Keratinocyte (primary cell): ENCODE measurements around the gene SDHC. TPM values are rescaled to one million over a fixed set of nuclear protein-coding genes. Genes with fewer than 3 reads are reported as not detected.
"Not testable (repeated sequence)": the region's sequence is repeated elsewhere in the genome, so short reads cannot be mapped to it uniquely, and the experiment has no call there.

Experiments
- DNase-seq: peaks from one replicate; pipeline ENCODE4 v3.0.0-alpha.2; 2011; ENCODE audit warnings: low read depth, missing footprints, low spot score
- FAIRE-seq: peaks from 2 replicates; lab custom pipeline; 2011; peaks lifted over from hg19 to GRCh38; lab: Jason Lieb, UNC
- H2AFZ ChIP-seq: 2 replicates; pipeline ENCODE4 v1.6.0; 2012; ENCODE audit warnings: low read length, control low read depth, inconsistent platforms; ENCODE audit not compliant: control insufficient read depth
- H3K27ac ChIP-seq: 2 replicates; pipeline ENCODE4 v1.5.1; 2011; ENCODE audit warnings: low read length; ENCODE audit not compliant: control insufficient read depth, insufficient read depth
- H3K27me3 ChIP-seq: 3 replicates; pipeline ENCODE4 v1.6.0; 2011; ENCODE audit warnings: low read length; ENCODE audit not compliant: control insufficient read depth, insufficient read depth; ENCODE audit errors: extremely low read depth
- H3K36me3 ChIP-seq, 2 experiments: 2 replicates in 1 of 2; 3 replicates in 1 of 2; pipeline ENCODE4 v1.5.1; 2011; ENCODE audit warnings: low read length in 2 of 2, mild to moderate bottlenecking in 1 of 2; ENCODE audit not compliant: control insufficient read depth in 2 of 2, insufficient read depth in 2 of 2; ENCODE audit errors: extremely low read depth in 1 of 2
- H3K4me1 ChIP-seq: 3 replicates; pipeline ENCODE4 v1.5.1; 2011; ENCODE audit warnings: low read length; ENCODE audit not compliant: control insufficient read depth, insufficient read depth; ENCODE audit errors: extremely low read depth
- H3K4me2 ChIP-seq: 3 replicates; pipeline ENCODE4 v1.6.0; 2011; ENCODE audit warnings: low read depth, low read length; ENCODE audit not compliant: control insufficient read depth, insufficient read depth; ENCODE audit errors: extremely low read depth
- H3K4me3 ChIP-seq, 3 experiments: fragments of 200-600 bp in 1 of 3; sonication (generic) in 1 of 3; 2 replicates in 2 of 3; 3 replicates in 1 of 3; pipeline ENCODE4 v1.5.1; 2011 to 2016; ENCODE audit warnings: low read length in 3 of 3, mild to moderate bottlenecking in 3 of 3, control low read depth in 2 of 3, inconsistent platforms in 1 of 3, low read depth in 1 of 3, mixed read lengths in 1 of 3, mixed run types in 1 of 3, moderate library complexity in 1 of 3; ENCODE audit not compliant: control insufficient read depth in 2 of 3, insufficient read depth in 2 of 3; ENCODE audit errors: extremely low read depth in 1 of 3
- H3K79me2 ChIP-seq: 2 replicates; pipeline ENCODE4 v1.6.0; 2012; ENCODE audit warnings: low read length; ENCODE audit not compliant: control insufficient read depth, insufficient read depth
- H3K9ac ChIP-seq: 3 replicates; pipeline ENCODE4 v1.6.0; 2011; ENCODE audit warnings: low read length; ENCODE audit not compliant: control insufficient read depth, insufficient read depth; ENCODE audit errors: extremely low read depth
- H3K9me1 ChIP-seq: 3 replicates; pipeline ENCODE4 v1.6.0; 2011; ENCODE audit warnings: low read length; ENCODE audit not compliant: control insufficient read depth, insufficient read depth; ENCODE audit errors: extremely low read depth
- H3K9me3 ChIP-seq: 2 replicates; pipeline ENCODE4 v1.5.1; 2012; ENCODE audit warnings: low read depth, low read length; ENCODE audit not compliant: control insufficient read depth
- H4K20me1 ChIP-seq: 3 replicates; pipeline ENCODE4 v1.6.0; 2011; ENCODE audit warnings: low read length; ENCODE audit not compliant: control insufficient read depth, insufficient read depth; ENCODE audit errors: extremely low read depth
- CTCF ChIP-seq, 3 experiments: IDR thresholded peaks in 1 of 3; conservative IDR thresholded peaks in 1 of 3; optimal IDR thresholded peaks in 1 of 3; 2 replicates in 2 of 3; 3 replicates in 1 of 3; pipeline versions ENCODE3 to v1.5.1; 2011; ENCODE audit warnings: low read length in 3 of 3, mild to moderate bottlenecking in 3 of 3, moderate library complexity in 2 of 3, control low read depth in 1 of 3, inconsistent platforms in 1 of 3; ENCODE audit not compliant: insufficient read depth in 2 of 3; ENCODE audit errors: extremely low read depth in 1 of 3
- EZH2 ChIP-seq: IDR thresholded peaks from one replicate; pipeline ENCODE4 v1.6.1; 2012; ENCODE audit warnings: inconsistent platforms, mild to moderate bottlenecking, low read length, moderate library complexity
- dilution Hi-C: fragments of 300-500 bp; cut with MboI; formaldehyde crosslinking; loops from one replicate; pipeline ENCODE4 v1.7.0; 2020; ENCODE audit warnings: low sequenced_read_pairs; ENCODE audit not compliant: extremely low pct_ligation_motif_present
- polyA plus RNA-seq, 5 experiments: library from polyadenylated mRNA; depleted of rRNA in 3 of 5; stranded (reverse) in 3 of 5; stranded (forward) in 1 of 5; unstranded in 1 of 5; fragments of >200 nt; gene quantifications; 1 replicate in 1 of 5; 2 replicates in 3 of 5; 3 replicates in 1 of 5; pipeline versions ENCODE4 v1.2.1 to v1.2.3, GENCODE V29; 2011 to 2012; ENCODE audit warnings: missing spikeins in 2 of 5, low read depth in 1 of 5, low replicate concordance in 1 of 5

SDHC gene
- polyA plus RNA-seq, 1 donor (not counting 4 experiments of a cell fraction or from before 2014, with no cell fraction given): 401 TPM

GRCh38 chr1:161389691-161390558, 75.7 kb downstream of the SDHC start:
- FAIRE-seq: peak; percentile 68
- Histone ChIP-seq H3K9me1 (no peaks in the 10 kb centered on the region), H3K79me2 (no peaks in the 10 kb centered on the region), H3K27me3 (no peaks in the 10 kb centered on the region), H3K36me3 (no peaks in the 10 kb centered on the region), H4K20me1 (no peaks in the 10 kb centered on the region), H3K9ac (peak overlapping the region; percentile 94), H3K9me3 (no peaks in the 10 kb centered on the region), H3K27ac (peak overlapping the region; percentile 91), H3K4me3 (peak overlapping the region; percentile 62 to 92 (median 75)), H3K4me1 (no peaks in the 10 kb centered on the region), H2AFZ (peak overlapping the region; percentile 96), H3K4me2 (peak overlapping the region; percentile 86)
- dilution Hi-C loops: no loop called here
- TF ChIP-seq CTCF (optimal IDR thresholded peaks at IDR 0.05 in 1 of 3, IDR thresholded peaks at IDR 0.05 in 1 of 3, conservative IDR thresholded peaks at IDR 0.05 in 1 of 3; ENCODE audit: extremely low read depth in 1 of 3, insufficient read depth in 2 of 3, low read length in 3 of 3): no peak
- no peak for TF ChIP-seq EZH2
- peak; percentile 90 for DNase-seq

GRCh38 chr1:161390559-161390858, 76.3 kb downstream of the SDHC start:
- FAIRE-seq (no peak), DNase-seq (no peak)
- peak overlapping the region; percentile 62 to 92 (median 75) for H3K4me3 ChIP-seq
- peak overlapping the region; percentile 82 for H3K4me2 ChIP-seq
- H3K4me1 ChIP-seq: no peaks in the 10 kb centered on the region
- no peaks in the 10 kb centered on the region for H3K79me2 ChIP-seq
- peak overlapping the region; percentile 96 for H2AFZ ChIP-seq
- dilution Hi-C loops: no loop called here
- no peak for TF ChIP-seq CTCF (optimal IDR thresholded peaks at IDR 0.05 in 1 of 3, IDR thresholded peaks at IDR 0.05 in 1 of 3, conservative IDR thresholded peaks at IDR 0.05 in 1 of 3; ENCODE audit: extremely low read depth in 1 of 3, insufficient read depth in 2 of 3, low read length in 3 of 3)
- TF ChIP-seq EZH2: no peak
- H3K9ac ChIP-seq: peak overlapping the region; percentile 94
- H3K27me3 ChIP-seq: no peaks in the 10 kb centered on the region
- H3K9me1 ChIP-seq: no peaks in the 10 kb centered on the region
- H3K27ac ChIP-seq: peak overlapping the region; percentile 91
- no peaks in the 10 kb centered on the region for H3K36me3 ChIP-seq
- H3K9me3 ChIP-seq: no peaks in the 10 kb centered on the region
- no peaks in the 10 kb centered on the region for H4K20me1 ChIP-seq

- H3K79me2 ChIP-seq, dilution Hi-C loops, H3K27ac ChIP-seq, H3K4me1 ChIP-seq, H3K9me3 ChIP-seq, DNase-seq, H2AFZ ChIP-seq, H3K27me3 ChIP-seq, H4K20me1 ChIP-seq, H3K36me3 ChIP-seq, H3K9me1 ChIP-seq, FAIRE-seq, H3K9ac ChIP-seq: not testable (repeated sequence)
- H3K4me3 ChIP-seq: peak overlapping the region in 1 of 3 experiments; percentile 75
- peak overlapping the region; percentile 82 for H3K4me2 ChIP-seq
These were observed 77.0 kb downstream of the SDHC start for GRCh38 chr1:161391136-161391535.
